SK-N-SH (cell line): ENCODE results near the gene SCTR. TPM values are rescaled to one million over a fixed set of nuclear protein-coding genes. Genes with fewer than 3 reads are reported as not detected.

ENCODE experiments used
- CTCF ChIA-PET: fragments of 300-600, 350-600 bp; formaldehyde crosslinking; extraction: SDS; loops from one replicate; lab custom pipeline; 2021; lab: Yijun Ruan, JAX
- POLR2A ChIA-PET: fragments of 350-600 bp; sonication (Branson Sonifier 250); formaldehyde crosslinking; extraction: SDS; loops from one replicate; lab custom pipeline; 2020; ENCODE audit warnings: antibody characterized with exemption, inconsistent platforms; lab: Yijun Ruan, JAX
- DNase-seq: peaks from one replicate; pipeline ENCODE4 v3.0.0; 2012
- H2AFZ ChIP-seq: fragments of 200-600 bp; sonication (generic); 2 replicates; pipeline ENCODE4 v1.8.1; 2016; ENCODE audit warnings: antibody characterized with exemption, mild to moderate bottlenecking, low read depth
- H3F3A ChIP-seq: fragments of 200-600 bp; sonication (generic); replicated peaks from 2 replicates; pipeline ENCODE3; 2016; ENCODE audit warnings: antibody characterized with exemption, mild to moderate bottlenecking; ENCODE audit not compliant: insufficient read depth
- H3K27ac ChIP-seq, 2 experiments: fragments of 200-500 bp in 1 of 2; fragments of 200-600 bp in 1 of 2; sonication (Bioruptor generic) in 1 of 2; sonication (generic), shearing (Covaris generic) in 1 of 2; 2 replicates each; pipeline versions ENCODE4 v1.5.1 to v1.6.1; 2014 to 2016; ENCODE audit warnings: low read depth in 2 of 2, inconsistent platforms in 1 of 2, low read length in 1 of 2, mild to moderate bottlenecking in 1 of 2, mixed read lengths in 1 of 2
- H3K27me3 ChIP-seq: fragments of 200-600 bp; sonication (generic), shearing (Covaris generic); 2 replicates; pipeline ENCODE4 v1.6.1; 2016; ENCODE audit warnings: mixed run types; ENCODE audit not compliant: insufficient read depth
- H3K36me3 ChIP-seq, 2 experiments: fragments of 200-500 bp in 1 of 2; fragments of 200-600 bp in 1 of 2; sonication (Bioruptor generic) in 1 of 2; sonication (generic) in 1 of 2; replicated peaks in 1 of 2; 2 replicates each; pipeline versions ENCODE3 to v1.5.1; 2014 to 2016; ENCODE audit warnings: low read length in 1 of 2, mild to moderate bottlenecking in 1 of 2; ENCODE audit not compliant: insufficient read depth in 2 of 2, control insufficient read depth in 1 of 2
- H3K4me1 ChIP-seq, 2 experiments: fragments of 200-500 bp in 1 of 2; fragments of 200-600 bp in 1 of 2; sonication (Bioruptor generic) in 1 of 2; sonication (generic), shearing (Covaris generic) in 1 of 2; 2 replicates each; pipeline versions ENCODE4 v1.5.1 to v1.6.1; 2014 to 2016; ENCODE audit warnings: low read depth in 1 of 2, low read length in 1 of 2, mixed run types in 1 of 2; ENCODE audit not compliant: insufficient read depth in 2 of 2, control insufficient read depth in 1 of 2
- H3K4me2 ChIP-seq: fragments of 200-600 bp; sonication (generic), shearing (Covaris generic); 2 replicates; pipeline ENCODE4 v1.6.1; 2017; ENCODE audit warnings: mixed run types
- H3K4me3 ChIP-seq, 2 experiments: fragments of 200-500 bp in 1 of 2; fragments of 200-600 bp in 1 of 2; sonication (Bioruptor generic) in 1 of 2; sonication (generic), shearing (Covaris generic) in 1 of 2; 2 replicates each; pipeline versions ENCODE4 v1.5.1 to v1.8.1; 2014 to 2016; ENCODE audit warnings: low read depth in 2 of 2, inconsistent platforms in 1 of 2, low read length in 1 of 2, mild to moderate bottlenecking in 1 of 2, mixed read lengths in 1 of 2, moderate library complexity in 1 of 2
- H3K79me2 ChIP-seq: fragments of 200-600 bp; sonication (generic); 2 replicates; pipeline ENCODE4 v1.8.1; 2017; ENCODE audit warnings: mild to moderate bottlenecking; ENCODE audit not compliant: insufficient read depth
- H3K9ac ChIP-seq: fragments of 200-600 bp; sonication (generic); 2 replicates; pipeline ENCODE4 v1.6.1; 2017; ENCODE audit warnings: mixed run types
- H3K9me2 ChIP-seq: fragments of 200-600 bp; sonication (generic); 2 replicates; pipeline ENCODE4 v1.6.1; 2017; ENCODE audit warnings: mixed run types
- H3K9me3 ChIP-seq: fragments of 200-600 bp; sonication (generic); 2 replicates; pipeline ENCODE4 v1.6.1; 2017; ENCODE audit warnings: mixed run types, mild to moderate bottlenecking, moderate library complexity
- H4K20me1 ChIP-seq: fragments of 200-600 bp; sonication (generic); 2 replicates; pipeline ENCODE4 v1.6.1; 2017; ENCODE audit warnings: mild to moderate bottlenecking, mixed run types; ENCODE audit not compliant: insufficient read depth
- CTCF ChIP-seq: fragments of 200-600 bp; sonication (generic); IDR thresholded peaks from 2 replicates; pipeline ENCODE4 v1.6.1; 2017; ENCODE audit warnings: antibody characterized with exemption, mild to moderate bottlenecking, moderate library complexity
- FOXJ3 ChIP-seq: sonication (generic); formaldehyde crosslinking; IDR thresholded peaks from 2 replicates; pipeline ENCODE4 v1.5.1; 2020; ENCODE audit warnings: mild to moderate bottlenecking, missing genetic modification reagents
- FOXM1 ChIP-seq: IDR thresholded peaks from 2 replicates; pipeline ENCODE4 v1.4.0; 2012; ENCODE audit warnings: low read depth, mild to moderate bottlenecking
- JUND ChIP-seq: IDR thresholded peaks from 2 replicates; pipeline ENCODE4 v1.4.0; 2012
- MAX ChIP-seq: IDR thresholded peaks from 2 replicates; pipeline ENCODE4 v1.4.0; 2012; ENCODE audit warnings: low read depth
- PBX3 ChIP-seq: IDR thresholded peaks from 2 replicates; pipeline ENCODE4; 2012
- POLR2AphosphoS5 ChIP-seq: IDR thresholded peaks from 2 replicates; pipeline ENCODE4 v1.6.1; 2012; ENCODE audit warnings: low read depth, low read length
- RCOR1 ChIP-seq: fragments of 150-350 bp; IDR thresholded peaks from 2 replicates; pipeline ENCODE4 v1.6.1; 2017; ENCODE audit warnings: antibody characterized with exemption, low read length
- REST ChIP-seq: IDR thresholded peaks from 2 replicates; pipeline ENCODE4 v1.6.1; 2012; ENCODE audit warnings: mild to moderate bottlenecking, low read depth, low read length, moderate library complexity
- RFX5 ChIP-seq: IDR thresholded peaks from 2 replicates; pipeline ENCODE4 v1.6.1; 2012; ENCODE audit warnings: mild to moderate bottlenecking, improper control_type of control experiment, low read length
- RXRA ChIP-seq: IDR thresholded peaks from 2 replicates; pipeline ENCODE4 v1.4.0; 2012; ENCODE audit warnings: low read depth, mild to moderate bottlenecking, borderline replicate concordance
- SIN3A ChIP-seq: IDR thresholded peaks from 2 replicates; pipeline ENCODE4 v1.6.1; 2012; ENCODE audit warnings: low read depth, mild to moderate bottlenecking, low read length, moderate library complexity, borderline replicate concordance
- TAF1 ChIP-seq: IDR thresholded peaks from 2 replicates; pipeline ENCODE4 v1.6.1; 2012; ENCODE audit warnings: low read depth, mild to moderate bottlenecking, low read length, moderate library complexity, borderline replicate concordance
- TCF12 ChIP-seq: IDR thresholded peaks from 2 replicates; pipeline ENCODE4 v1.4.0; 2012
- TEAD4 ChIP-seq: IDR thresholded peaks from 2 replicates; pipeline ENCODE4 v1.4.0; 2012; ENCODE audit warnings: mild to moderate bottlenecking, borderline replicate concordance; ENCODE audit not compliant: insufficient read depth
- USF1 ChIP-seq: IDR thresholded peaks from 2 replicates; pipeline ENCODE4 v1.4.0; 2012; ENCODE audit warnings: low read depth, borderline replicate concordance
- YY1 ChIP-seq: IDR thresholded peaks from 2 replicates; pipeline ENCODE4 v1.4.0; 2012; ENCODE audit warnings: low read depth, mild to moderate bottlenecking
- ZBTB33 ChIP-seq: IDR thresholded peaks from 2 replicates; pipeline ENCODE4 v1.4.0; 2012; ENCODE audit warnings: low read depth, borderline replicate concordance
- WGBS: methylation state at CpG from one replicate; pipeline ENCODE4 v1.1.6; 2017; ENCODE audit warnings: low lambda C conversion rate; 5-methylcytosine and 5-hydroxymethylcytosine counted together
- polyA plus RNA-seq, 3 experiments: library from polyadenylated mRNA; depleted of rRNA; stranded (reverse); fragments of >200 nt; gene quantifications; 2 replicates each; pipeline ENCODE4 v1.2.3, GENCODE V29; 2012

SCTR gene
- polyA plus RNA-seq, 1 of the 3 experiments (the other 2 are of a cell fraction), result not detected

- Histone ChIP-seq H4K20me1 (no peaks in the 10 kb centered on the region), H3K4me3 (no peak overlapping the region)
- TF ChIP-seq RXRA, result no peak
- TF ChIP-seq USF1, result no peak
- TF ChIP-seq RFX5, result no peak
- TF ChIP-seq FOXJ3, result no peak
- no peak for TF ChIP-seq RCOR1
- TF ChIP-seq TEAD4, result no peak
- TF ChIP-seq FOXM1, result no peak
- TF ChIP-seq POLR2AphosphoS5, result no peak
- TF ChIP-seq TCF12, result no peak
- no peak for TF ChIP-seq PBX3
- TF ChIP-seq, all 33 proteins: peak for 0
- Histone ChIP-seq H3K27ac (no peak overlapping the region), H3K79me2 (no peaks in the 10 kb centered on the region), H3K4me1 (no peaks in the 10 kb centered on the region), H3K36me3 (no peaks in the 10 kb centered on the region), H3K9me2 (no peaks in the 10 kb centered on the region), H3K27me3 (no peaks in the 10 kb centered on the region), H3F3A (no peaks in the 10 kb centered on the region), H3K4me2 (no peak overlapping the region), H2AFZ (no peak overlapping the region), H3K9me3 (no peaks in the 10 kb centered on the region), H3K9ac (no peak overlapping the region)
- CTCF ChIA-PET, result interaction anchor here (1.3 to 5.7 kb wide), 2 partner anchors 14 to 24 kb away, joined by 3 to 37 read pairs; no protein-coding TSS in a partner anchor
- POLR2A ChIA-PET, result no interaction called here
- 42% methylated on average over 5 of the region's 5 CpGs for WGBS
- no peak for DNase-seq
Observed at GRCh38 chr2:119461811-119462210, 62.5 kb downstream of the SCTR start.

- no peaks in the 10 kb centered on the region; the same call in 1 of the 2 replicates for H3K27me3 ChIP-seq
- no peak overlapping the region for H2AFZ ChIP-seq
- H3K79me2 ChIP-seq, result no peaks in the 10 kb centered on the region
- H3K36me3 ChIP-seq, result no peaks in the 10 kb centered on the region
- H3F3A ChIP-seq, result no peaks in the 10 kb centered on the region
- WGBS, result 29% methylated on average over 2 of the region's 2 CpGs
- H3K9me3 ChIP-seq, result no peaks in the 10 kb centered on the region
- H3K4me2 ChIP-seq, result no peak overlapping the region
- no peak overlapping the region for H3K9ac ChIP-seq
- no peaks in the 10 kb centered on the region for H3K4me1 ChIP-seq
- no peaks in the 10 kb centered on the region for H3K9me2 ChIP-seq
- POLR2A ChIA-PET, result no interaction called here
- no peak for DNase-seq
- H3K27ac ChIP-seq, result no peak overlapping the region
- no peak overlapping the region for H3K4me3 ChIP-seq
- CTCF ChIA-PET, result interaction anchor here (5.7 kb wide), 1 partner anchor 16 kb away, joined by 37 read pairs; no protein-coding TSS in a partner anchor
- no peaks in the 10 kb centered on the region for H4K20me1 ChIP-seq
- TF ChIP-seq TAF1, result no peak
- no peak for TF ChIP-seq YY1
- no peak for TF ChIP-seq CTCF
- no peak for TF ChIP-seq ZBTB33
- TF ChIP-seq FOXJ3, result no peak
- TF ChIP-seq JUND, result no peak
- no peak for TF ChIP-seq RCOR1
- TF ChIP-seq USF1, result no peak
- TF ChIP-seq SIN3A, result no peak
- TF ChIP-seq MAX, result no peak
- TF ChIP-seq REST, result no peak
Observed at GRCh38 chr2:119460076-119460475, 64.2 kb downstream of the SCTR start.
